HG02623 (cell line): ENCODE measurements around the gene ID1.
"Not testable (repeated sequence)": the region's sequence is repeated elsewhere in the genome, so short reads cannot be mapped to it uniquely, and the experiment has no call there.

ENCODE experiments used
- ATAC-seq: cut with Tn5 transposase; IDR thresholded peaks from one replicate; pipeline ENCODE4 v1.9.1; 2021; ENCODE audit warnings: moderate library complexity; ENCODE audit not compliant: unreplicated experiment

The ID1 gene

DNA sequence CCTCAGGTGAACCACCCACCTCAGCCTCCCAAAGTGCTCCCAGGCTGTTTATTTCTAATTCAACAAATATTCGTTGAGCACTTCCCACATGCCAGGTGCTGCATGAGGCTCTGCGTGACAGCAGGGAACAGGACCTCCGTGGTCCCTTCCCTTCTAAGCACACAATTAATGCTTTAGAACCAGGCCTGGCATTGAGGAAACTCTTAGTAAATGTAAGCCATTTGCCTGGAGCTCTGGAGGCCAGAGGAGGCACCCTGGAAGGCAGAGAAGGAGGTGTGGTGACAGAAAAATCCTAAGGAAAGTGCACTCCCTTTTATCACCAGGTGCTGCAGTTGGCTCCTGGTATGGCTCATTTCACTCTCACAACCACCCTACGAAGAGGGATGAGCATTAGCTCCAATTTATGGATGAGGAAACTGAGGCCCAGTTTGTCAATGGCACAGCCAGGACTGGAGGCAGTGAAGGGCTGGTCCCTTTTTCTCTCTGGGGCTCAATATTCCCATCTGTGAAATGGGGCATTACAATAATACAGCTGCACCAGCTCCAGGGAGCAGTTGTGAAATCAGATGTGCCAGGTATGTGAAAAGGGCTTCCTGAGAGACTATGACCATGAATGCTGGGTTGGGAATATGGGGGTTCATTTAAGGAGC lies 8.1 kb upstream of the ID1 start:
- ATAC-seq = no peak

GRCh38 chr20:31597481-31597855 lies 7.6 kb upstream of the ID1 start:
- no peak for ATAC-seq

- ATAC-seq = no peak
Observed at GRCh38 chr20:31602431-31602778, 2.7 kb upstream of the ID1 start.

- peak; percentile 43 for ATAC-seq
Observed at GRCh38 chr20:31602779-31603441, 2.2 kb upstream of the ID1 start.

- no peak for ATAC-seq
Observed at GRCh38 chr20:31603822-31604566, 1.1 kb upstream of the ID1 start.

DNA sequence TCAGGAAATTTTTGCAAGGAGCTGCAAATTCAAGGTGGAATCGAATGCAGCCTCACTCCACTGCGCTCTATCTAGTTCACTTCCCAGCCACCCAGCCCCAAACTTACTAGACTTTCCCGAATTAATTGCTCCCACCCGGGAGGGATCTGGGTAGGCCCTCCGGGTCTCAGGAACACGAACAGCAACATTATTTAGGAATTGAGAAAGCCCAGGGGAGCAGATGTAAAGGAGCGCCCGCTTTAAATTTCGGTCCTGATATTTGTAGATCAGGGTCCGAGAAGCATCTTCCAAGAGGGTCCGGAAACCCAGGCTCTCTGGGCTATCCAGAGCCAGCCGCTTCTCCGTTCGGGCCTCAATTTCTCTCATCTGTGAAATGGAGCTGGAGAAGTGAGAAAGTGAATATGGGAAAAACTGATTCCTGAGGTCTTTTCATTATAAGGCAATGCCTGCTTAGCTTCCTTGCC lies 490 bp upstream of the ID1 start:
- ATAC-seq = no peak

DNA sequence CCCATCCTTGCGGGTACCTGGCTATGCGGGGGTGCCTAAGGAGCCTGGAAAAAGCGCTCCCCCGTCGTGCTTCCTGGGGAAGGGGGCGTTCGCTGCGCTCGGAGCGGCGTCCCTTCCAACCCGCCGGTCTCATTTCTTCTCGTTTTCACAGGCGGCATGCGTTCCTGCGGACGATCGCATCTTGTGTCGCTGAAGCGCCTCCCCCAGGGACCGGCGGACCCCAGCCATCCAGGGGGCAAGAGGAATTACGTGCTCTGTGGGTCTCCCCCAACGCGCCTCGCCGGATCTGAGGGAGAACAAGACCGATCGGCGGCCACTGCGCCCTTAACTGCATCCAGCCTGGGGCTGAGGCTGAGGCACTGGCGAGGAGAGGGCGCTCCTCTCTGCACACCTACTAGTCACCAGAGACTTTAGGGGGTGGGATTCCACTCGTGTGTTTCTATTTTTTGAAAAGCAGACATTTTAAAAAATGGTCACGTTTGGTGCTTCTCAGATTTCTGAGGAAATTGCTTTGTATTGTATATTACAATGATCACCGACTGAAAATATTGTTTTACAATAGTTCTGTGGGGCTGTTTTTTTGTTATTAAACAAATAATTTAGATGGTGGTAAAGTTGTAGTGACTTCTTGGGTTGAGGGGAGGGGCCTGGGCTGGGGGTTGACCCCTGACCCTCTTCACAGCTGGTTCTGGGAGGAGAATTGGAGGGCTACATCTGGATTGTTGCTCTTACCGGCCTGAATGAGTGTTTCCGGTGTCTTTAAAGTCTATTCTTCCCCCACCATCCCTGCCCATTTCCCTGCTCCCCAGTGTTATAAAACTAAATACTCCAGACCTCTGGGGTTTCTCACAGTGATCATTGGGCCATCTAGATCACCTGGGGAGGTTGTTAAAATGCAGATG lies 1.1 kb downstream of the ID1 start:
- ATAC-seq = no peak

DNA sequence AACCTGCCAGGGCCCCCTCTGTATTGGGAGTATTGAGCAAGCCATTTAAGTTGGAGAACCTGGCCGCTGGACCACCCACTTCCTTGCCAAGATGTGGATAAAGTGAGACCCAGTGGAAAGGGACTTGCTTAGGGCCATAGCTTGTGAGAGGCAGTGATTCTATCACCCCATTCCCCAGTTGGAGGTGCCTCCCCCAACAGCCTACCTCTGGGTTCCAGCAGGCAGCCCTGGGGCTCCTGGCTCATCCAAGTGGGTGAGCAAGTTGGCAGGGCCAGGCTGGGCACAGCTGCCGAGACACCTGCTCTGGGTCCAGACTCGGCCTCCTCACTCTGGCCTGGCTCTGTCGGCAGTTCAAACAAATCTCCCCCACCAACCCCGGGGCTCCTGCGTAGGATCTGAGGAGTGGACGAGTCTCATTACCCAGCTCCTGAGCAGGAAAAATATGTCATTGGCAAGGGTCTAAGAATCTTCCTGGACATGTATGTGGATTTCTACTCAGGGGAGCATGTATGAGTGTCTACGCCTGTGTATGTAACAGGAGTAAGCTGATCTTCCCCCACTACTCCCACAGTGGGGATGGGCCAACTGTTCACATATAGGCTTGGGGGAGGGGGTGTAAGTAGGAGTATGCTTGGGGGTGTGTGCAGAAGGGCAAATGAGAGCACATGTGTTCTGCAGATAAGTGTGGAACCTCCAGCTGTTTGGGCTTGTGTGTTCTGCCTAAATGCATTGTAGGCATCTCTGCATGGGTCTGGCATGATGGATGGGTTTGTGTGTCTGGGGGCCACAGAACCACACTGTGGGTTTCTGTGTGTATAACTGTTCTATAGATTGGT lies 1.9 kb downstream of the ID1 start:
- ATAC-seq = no peak

DNA sequence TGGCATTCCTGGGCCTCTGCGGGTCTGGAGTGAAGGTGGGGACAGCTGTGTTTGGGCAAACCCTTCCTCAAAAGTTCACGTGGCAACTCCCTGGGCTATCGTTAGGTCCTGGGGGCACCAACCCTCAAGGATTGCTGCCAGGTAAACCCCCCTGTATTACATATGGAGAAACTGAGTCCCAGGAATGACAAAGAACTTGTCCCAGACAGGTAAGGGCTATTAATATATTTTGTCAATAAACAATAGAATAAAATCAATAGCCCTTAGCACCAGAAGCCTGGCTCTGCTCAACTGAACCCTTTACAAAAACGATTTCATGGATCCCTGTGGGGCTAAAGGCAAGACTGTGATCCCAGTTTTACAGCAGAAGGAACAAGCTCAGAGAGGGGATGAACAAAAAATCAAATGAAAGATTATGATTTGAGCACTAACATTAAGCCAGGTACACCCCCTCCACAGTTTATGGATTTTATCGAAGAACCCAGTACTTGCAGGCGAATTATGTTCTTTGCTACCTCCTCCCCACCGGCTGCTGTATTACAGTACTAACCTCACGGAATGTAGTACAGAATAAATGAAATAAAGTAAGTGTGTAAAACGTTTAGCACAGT lies 2.7 kb downstream of the ID1 start:
- ATAC-seq = no peak

DNA sequence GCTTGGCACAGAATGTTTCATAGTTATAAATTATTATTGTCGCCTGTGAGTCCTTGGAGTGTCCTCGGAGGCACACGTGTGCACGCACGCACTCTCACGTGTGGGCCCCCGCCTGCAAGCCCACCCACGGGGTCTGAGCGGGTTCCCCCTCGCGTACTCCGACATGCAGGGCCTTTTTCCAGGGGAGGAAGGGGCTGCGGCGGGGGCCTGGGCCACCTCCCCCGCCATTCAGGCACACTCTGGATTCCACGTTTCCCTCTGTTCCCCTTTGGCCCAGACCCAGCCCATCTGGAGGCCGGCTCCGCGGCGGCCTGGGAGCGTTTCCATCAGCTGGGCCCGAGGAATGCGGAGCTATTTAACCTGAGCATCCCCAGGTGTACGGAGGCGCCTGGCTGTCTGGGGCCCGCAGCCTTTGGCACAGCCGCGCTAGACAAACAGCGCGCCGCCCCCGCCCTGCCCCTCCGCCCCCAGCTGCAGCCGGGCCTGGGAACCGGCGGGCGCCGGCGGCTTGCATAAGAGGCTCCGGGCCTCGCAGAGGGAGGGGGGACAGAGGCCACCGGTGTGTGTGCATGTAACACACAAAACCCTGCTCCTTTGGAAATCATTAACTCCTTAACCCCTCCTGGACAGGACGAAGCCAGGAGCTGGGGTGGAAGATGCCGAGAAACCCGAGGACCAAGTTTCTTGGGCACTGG lies 3.3 kb downstream of the ID1 start:
- ATAC-seq = no peak

DNA sequence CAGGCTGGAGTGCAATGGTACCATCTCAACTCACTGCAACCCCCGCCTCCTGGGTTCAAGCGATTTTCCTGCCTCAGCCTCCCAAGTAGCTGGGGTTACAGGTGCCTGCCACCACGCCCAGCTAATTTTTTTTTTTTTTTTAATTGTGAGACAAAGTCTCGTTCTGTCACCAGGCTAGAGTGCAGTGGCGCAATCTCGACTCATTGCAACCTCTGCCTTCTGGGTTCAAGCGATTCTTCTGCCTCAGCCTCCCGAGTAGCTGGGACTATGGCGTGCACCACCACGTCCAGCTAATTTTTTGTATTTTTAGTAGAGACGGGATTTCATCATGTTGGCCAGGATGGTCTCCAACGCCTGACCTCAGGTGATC lies 7.2 kb downstream of the ID1 start:
- ATAC-seq = not testable (repeated sequence)

- ATAC-seq = no peak
Observed at GRCh38 chr20:31615416-31615815, 10.3 kb downstream of the ID1 start.

DNA sequence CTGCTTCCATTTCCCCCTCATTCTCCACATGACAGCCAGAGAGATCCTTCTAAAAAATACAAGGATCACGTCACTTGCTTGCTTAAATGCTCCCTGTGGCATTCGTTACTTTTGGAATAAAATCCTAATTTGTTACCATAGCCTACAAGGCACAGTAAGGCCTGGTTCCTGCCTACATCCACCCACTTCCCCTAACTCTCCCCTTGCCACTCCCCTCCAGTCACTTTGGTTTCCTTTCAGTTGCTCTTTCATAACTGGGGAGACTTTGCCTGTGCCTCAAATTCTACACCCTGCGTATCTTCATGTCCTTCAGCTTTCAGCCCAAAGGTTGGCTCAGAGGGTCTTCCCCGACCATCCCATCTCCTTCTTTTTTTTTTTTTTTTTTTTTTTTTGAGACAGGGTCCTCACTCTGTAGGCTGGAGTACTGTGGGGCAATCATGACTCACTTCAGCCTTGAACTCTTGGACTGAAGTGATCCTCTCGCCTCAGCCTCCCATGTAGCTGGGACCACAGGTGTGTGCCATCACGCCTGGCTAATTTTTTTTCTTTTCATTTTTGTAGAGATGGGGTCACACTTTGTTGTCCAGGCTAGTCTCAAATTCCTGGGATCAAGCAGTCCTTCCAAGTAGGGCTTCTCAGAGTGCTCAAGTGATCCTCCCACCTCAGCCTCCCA lies 12.5 kb downstream of the ID1 start:
- no peak for ATAC-seq

GRCh38 chr20:31620246-31620645 lies 15.2 kb downstream of the ID1 start:
- no peak for ATAC-seq

DNA sequence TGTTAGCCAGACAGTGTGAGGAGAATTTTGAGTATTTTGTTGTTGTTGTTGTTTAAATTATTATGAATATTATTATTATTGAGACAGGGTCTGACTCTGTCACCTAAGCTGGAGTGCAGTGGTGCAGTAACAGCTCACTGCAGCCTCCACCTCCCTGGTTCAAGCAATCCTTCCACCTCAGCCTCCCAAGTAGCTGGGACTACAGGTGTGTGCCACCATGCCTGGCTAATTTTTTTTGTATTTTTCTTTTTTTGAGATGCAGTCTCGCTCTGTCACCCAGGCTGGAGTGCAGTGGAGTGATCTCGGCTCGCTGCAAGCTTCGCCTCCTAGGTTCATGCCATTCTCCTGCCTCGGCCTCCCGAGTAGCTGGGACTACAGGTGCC lies 18.0 kb downstream of the ID1 start:
- ATAC-seq = not testable (repeated sequence)

DNA sequence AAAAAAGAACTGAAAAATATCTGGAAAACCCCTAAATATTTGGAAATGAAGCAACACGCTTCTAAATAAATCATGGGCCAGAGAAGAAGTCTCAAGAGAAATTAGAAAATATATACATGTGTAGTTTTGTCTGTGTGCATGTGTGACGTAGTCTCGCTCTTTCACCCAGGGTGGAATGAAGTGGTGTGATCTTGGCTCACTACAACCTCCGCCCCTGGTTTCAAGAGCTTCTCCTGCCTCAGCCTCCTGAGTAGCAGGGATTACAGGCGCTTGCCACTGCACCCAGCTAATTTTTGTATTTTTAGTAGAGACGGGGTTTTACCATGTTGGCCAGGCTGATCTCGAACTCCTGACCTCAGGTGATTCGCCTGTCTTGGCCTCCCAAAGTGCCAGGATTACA lies 21.4 kb downstream of the ID1 start:
- ATAC-seq = not testable (repeated sequence)

DNA sequence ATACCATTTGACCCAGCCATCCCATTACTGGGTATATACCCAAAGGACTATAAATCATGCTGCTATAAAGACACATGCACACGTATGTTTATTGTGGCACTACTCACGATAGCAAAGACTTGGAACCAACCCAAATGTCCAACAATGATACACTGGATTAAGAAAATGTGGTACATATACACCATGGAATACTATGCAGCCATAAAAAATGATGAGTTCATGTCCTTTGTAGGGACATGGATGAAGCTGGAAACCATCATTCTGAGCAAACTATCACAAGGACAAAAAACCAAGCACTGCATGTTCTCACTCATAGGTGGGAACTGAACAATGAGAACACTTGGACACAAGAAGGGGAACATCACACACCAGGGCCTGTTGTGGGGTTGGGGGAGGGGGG lies 23.0 kb downstream of the ID1 start:
- not testable (repeated sequence) for ATAC-seq

DNA sequence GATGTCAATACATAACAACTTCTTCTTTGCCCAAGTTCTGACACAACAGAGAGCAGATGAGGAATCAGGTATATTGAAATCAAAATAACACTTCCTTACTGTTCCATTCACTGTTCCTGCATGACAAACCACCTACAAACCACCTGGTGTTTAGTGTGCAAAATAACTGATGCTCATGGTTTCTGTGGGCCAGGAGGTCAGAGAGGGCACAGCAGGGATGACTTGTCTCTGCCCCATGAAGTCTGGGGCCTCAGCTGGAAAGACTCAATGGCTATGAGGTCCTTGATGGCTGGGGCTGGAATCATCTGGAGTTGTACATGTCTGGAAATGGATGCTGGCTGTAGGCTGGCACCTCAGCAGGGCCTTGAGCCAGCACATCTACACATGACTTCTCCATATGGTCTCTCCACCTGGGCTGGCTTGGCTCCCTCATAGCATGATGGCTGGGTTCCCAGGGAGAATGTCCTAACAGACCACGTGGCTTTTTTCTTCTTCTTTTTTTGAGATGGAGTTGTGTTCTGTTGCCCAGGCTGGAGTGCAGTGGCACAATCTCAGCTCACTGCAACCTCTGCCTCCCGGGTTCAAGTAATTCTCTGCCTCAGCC lies 25.2 kb downstream of the ID1 start:
- no peak for ATAC-seq
